ENCODE data around the gene FBXL19.

The FBXL19 gene

GRCh38 chr16:30910427-30911029 is 12.8 kb upstream of the FBXL19 start:
- Histone ChIP-seq H3F3A (ENCODE audit: insufficient read depth) (no peaks in the 10 kb centered on the region), H3K27ac (ENCODE audit: low read depth, low read length) (no peak overlapping the region), H3K4me3 (ENCODE audit: insufficient read depth, low read length, poor library complexity, severe bottlenecking) (no peak overlapping the region), H4K20me1 (ENCODE audit: low read depth, low read length) (no peaks in the 10 kb centered on the region), H3K9me2 (replicated peaks; ENCODE audit: insufficient read depth, low read length) (no peaks in the 10 kb centered on the region), H3K4me2 (ENCODE audit: low read depth, low read length, poor library complexity, severe bottlenecking) (no peak overlapping the region), H3K27me3 (ENCODE audit: low read length) (no peaks in the 10 kb centered on the region), H3K9me3 (ENCODE audit: insufficient read depth, low read length) (no peaks in the 10 kb centered on the region), H3K9ac (ENCODE audit: low read length) (no peak overlapping the region), H3K36me3 (ENCODE audit: low read length) (no peaks in the 10 kb centered on the region), H2AFZ (ENCODE audit: low read depth, low read length, severe bottlenecking) (no peak overlapping the region), H3K79me2 (ENCODE audit: insufficient read depth, low read length) (no peaks in the 10 kb centered on the region)
- TF ChIP-seq CTCF (IDR thresholded peaks at IDR 0.05; ENCODE audit: insufficient read depth, low read length, poor library complexity, severe bottlenecking), result no peak
- no peak for TF ChIP-seq EZH2phosphoT487 (conservative IDR thresholded peaks at IDR 0.05; ENCODE audit: low read length)

DNA sequence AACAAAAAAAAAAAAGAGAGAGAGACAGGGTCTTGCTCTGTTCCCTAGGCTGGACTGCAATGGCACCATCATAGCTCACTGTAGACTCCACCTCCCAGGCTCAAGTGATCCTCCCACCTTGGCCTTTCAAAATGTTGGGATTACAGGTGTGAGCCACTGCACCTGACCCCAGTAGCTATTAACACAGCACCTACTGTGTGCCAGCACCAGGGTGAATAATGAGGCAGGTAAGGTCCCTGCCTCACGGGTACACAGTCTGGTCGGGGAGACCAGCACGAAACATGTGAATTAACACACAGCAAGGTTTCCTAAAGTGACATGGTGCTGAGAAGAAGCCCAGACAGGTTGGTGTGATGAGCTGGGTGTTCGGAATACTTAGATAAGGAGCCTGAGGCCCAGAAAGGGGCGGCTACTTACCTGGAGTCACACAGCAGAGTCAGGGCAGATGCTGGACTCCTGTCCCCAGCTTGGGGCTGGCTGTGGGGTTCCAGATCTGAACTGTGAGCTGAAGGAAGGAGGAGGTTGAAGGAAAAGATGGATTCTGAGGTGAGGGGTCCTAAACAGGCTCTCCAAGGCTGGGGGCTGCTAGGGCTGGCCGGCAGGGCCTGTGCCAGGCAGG is 10.5 kb upstream of the FBXL19 start:
- Histone ChIP-seq H3K4me3 (ENCODE audit: insufficient read depth, low read length, poor library complexity, severe bottlenecking) (no peak overlapping the region), H3K4me2 (ENCODE audit: low read depth, low read length, poor library complexity, severe bottlenecking) (no peak overlapping the region), H3K9me2 (replicated peaks; ENCODE audit: insufficient read depth, low read length) (no peaks in the 10 kb centered on the region), H3K9me3 (ENCODE audit: insufficient read depth, low read length) (no peaks in the 10 kb centered on the region), H3K79me2 (ENCODE audit: insufficient read depth, low read length) (no peaks in the 10 kb centered on the region), H3F3A (ENCODE audit: insufficient read depth) (no peaks in the 10 kb centered on the region), H4K20me1 (ENCODE audit: low read depth, low read length) (no peaks in the 10 kb centered on the region), H3K36me3 (ENCODE audit: low read length) (no peaks in the 10 kb centered on the region), H3K27ac (ENCODE audit: low read depth, low read length) (no peak overlapping the region), H2AFZ (ENCODE audit: low read depth, low read length, severe bottlenecking) (no peak overlapping the region), H3K27me3 (ENCODE audit: low read length) (no peaks in the 10 kb centered on the region), H3K9ac (ENCODE audit: low read length) (no peak overlapping the region)
- no peak for TF ChIP-seq EZH2phosphoT487 (conservative IDR thresholded peaks at IDR 0.05; ENCODE audit: low read length)
- no peak for TF ChIP-seq CTCF (IDR thresholded peaks at IDR 0.05; ENCODE audit: insufficient read depth, low read length, poor library complexity, severe bottlenecking)

GRCh38 chr16:30914830-30915229 is 8.5 kb upstream of the FBXL19 start:
- no peak overlapping the region for H3K4me3 ChIP-seq (ENCODE audit: insufficient read depth, low read length, poor library complexity, severe bottlenecking)
- H3K4me2 ChIP-seq (ENCODE audit: low read depth, low read length, poor library complexity, severe bottlenecking), result no peak overlapping the region
- no peaks in the 10 kb centered on the region for H3K27me3 ChIP-seq (ENCODE audit: low read length)
- H3K9ac ChIP-seq (ENCODE audit: low read length), result no peak overlapping the region
- H3K9me2 ChIP-seq (replicated peaks; ENCODE audit: insufficient read depth, low read length), result no peaks in the 10 kb centered on the region
- no peak overlapping the region for H3K27ac ChIP-seq (ENCODE audit: low read depth, low read length)
- H3F3A ChIP-seq (ENCODE audit: insufficient read depth), result no peaks in the 10 kb centered on the region
- no peaks in the 10 kb centered on the region for H3K79me2 ChIP-seq (ENCODE audit: insufficient read depth, low read length)
- no peak overlapping the region for H2AFZ ChIP-seq (ENCODE audit: low read depth, low read length, severe bottlenecking)
- H3K9me3 ChIP-seq (ENCODE audit: insufficient read depth, low read length), result no peaks in the 10 kb centered on the region
- no peak for TF ChIP-seq CTCF (IDR thresholded peaks at IDR 0.05; ENCODE audit: insufficient read depth, low read length, poor library complexity, severe bottlenecking)
- TF ChIP-seq EZH2phosphoT487 (conservative IDR thresholded peaks at IDR 0.05; ENCODE audit: low read length), result no peak
- no peaks in the 10 kb centered on the region for H4K20me1 ChIP-seq (ENCODE audit: low read depth, low read length)
- no peaks in the 10 kb centered on the region for H3K36me3 ChIP-seq (ENCODE audit: low read length)

Measured in SU-DHL-6 (cell line).